ENCODE measurements around the gene CHMP5. TPM values are rescaled to one million over a fixed set of nuclear protein-coding genes. Genes with fewer than 3 reads are reported as not detected.

The CHMP5 gene
- total RNA-seq, 1 experiment from 2014 or later = 153 TPM

DNA sequence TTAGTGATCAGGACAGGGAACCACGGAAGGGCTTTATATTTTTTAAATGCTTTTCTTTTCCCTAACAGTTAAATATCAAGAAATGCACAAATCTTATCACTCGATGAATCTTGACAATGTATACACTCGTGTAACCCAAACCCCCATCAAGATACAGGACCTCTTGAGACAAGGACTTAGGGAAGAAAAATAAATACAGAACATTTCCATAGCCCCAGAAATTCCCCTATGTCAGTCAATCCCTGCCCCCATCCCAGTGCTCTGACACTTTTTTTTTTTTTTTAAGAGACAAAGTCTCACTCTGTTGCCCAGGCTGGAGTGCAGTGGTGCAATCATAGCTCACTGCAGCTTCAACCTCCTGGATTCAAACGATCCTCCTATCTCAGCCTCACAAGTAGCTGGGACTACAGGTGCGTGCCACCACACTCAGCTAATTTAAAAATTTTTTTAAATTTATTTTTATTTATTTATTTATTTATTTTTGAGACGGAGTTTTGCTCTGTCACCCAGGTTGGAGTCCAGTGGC is 22.2 kb upstream of the CHMP5 start:
- DNase-seq (ENCODE audit: low spot score) = no peak

DNA sequence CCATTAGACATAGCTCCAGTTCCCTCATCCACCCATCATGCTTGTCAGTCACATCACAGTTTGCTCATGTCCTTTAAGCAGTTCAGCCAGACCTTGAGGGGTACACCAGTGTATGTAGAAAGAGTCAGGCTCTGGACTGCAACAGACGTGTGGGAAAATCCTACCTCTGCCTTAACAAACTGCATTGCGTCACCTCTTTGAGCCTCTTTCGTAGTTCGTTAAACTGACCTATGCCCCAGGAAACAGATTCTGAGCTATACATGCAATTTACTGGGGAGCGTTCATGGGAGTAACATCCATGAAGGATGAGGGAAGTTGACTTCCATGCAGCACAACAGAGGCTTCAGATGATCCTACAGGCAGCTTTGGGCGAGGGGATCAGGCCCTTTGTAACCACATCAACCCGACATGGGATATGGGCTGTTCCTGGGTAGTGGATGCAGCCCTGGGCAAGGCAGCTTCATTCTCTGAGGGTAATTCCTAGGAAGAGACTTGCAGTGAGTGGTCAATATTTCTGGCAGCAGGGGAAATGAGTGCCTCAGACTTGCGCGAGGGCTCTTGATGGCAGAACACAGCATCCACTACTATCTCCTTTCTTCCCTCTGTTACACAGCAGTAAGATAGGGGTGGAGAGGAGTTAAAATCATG is 20.6 kb upstream of the CHMP5 start:
- no peak for DNase-seq (ENCODE audit: low spot score)

DNA sequence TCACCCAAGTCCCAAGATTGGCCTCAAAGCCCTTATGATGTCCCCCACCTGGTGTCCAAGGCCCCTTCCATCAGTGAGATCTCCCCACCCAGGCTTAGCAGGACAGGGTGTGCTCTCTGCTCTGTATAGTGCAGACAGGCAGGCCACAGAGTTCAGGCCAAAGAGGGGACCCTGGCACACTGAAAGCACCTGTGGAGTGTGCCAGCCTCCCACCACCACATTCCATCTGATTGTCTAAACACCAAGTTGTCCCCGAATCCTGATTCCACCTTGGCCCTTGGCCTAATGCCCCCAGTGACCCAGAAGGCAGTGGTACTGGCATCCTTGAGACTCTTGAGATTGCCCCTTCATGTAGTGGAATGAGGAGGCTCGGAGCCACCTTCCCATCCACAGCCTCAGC is 19.5 kb upstream of the CHMP5 start:
- DNase-seq (ENCODE audit: low spot score) = no peak

DNA sequence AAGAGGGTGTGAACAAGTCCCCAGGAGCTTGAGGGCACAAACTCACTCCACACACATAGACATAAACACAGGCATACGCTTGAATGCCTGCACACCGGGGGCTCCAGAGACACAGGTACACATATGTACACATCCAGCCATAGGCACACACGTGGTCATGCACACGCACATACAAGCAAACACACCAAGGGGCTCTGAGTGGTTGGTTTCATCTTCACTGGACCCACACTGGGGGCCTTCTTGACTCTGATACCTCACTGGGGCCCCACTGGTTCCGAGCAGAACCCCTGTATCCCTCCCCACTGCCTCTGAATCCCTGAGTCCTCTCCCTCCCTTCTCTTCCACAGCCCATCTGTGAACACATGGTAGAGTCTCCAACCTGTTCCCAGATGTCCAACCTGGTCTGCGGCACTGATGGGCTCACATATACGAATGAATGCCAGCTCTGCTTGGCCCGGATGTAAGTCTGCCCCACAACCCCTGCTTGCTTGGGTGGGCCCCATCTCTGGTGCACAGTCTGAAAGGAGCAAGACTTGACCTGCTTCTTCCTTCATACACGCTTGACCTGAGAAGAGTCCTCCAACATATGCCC is 18.5 kb upstream of the CHMP5 start:
- DNase-seq (ENCODE audit: low spot score) = no peak

DNA sequence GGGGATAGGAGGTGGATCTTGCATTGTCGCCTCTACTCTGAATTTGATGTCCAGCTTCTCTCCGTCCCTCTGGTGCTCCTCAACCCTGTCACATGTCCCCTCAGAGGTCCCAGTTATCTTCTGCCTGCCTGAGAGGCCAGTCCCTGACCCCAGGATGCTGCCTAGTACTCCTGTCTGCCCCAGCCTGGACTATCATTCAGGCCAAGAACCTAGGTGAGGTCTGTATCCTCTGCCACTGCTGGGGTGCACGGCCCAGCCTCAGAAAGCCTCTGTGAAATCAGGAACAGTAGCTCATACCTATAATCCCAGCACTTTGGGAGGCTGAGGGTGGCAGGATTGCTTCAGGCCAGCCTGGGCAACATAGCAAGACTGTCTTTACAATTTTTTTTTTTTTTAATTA is 16.2 kb upstream of the CHMP5 start:
- no peak for DNase-seq (ENCODE audit: low spot score)

DNA sequence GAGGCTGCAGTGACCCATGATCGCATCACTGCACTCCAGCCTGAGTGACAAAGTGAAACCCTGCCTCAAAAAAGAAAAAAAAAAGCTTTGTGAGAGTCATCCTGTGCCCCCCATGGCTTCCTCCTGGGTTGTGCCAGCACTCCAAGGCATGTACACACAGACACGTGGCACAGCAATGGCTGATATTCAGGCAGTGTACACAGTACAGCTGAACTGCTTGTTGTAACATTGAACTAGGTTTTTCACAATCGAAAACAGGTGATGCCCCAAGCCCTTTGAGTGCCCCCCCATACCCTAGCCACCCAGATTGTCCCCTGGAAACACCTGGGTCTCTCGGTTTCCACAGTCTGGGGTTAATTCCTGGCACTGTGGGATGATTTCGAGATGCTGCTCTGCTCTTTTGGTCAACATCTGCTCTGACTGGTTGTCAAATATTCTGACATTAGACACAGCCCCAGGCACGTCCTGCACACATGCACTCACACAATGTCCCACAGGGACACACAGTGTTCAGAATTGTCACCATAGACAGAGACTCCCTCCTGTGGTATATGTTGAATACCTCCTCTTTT is 15.7 kb upstream of the CHMP5 start:
- DNase-seq (ENCODE audit: low spot score) = no peak

DNA sequence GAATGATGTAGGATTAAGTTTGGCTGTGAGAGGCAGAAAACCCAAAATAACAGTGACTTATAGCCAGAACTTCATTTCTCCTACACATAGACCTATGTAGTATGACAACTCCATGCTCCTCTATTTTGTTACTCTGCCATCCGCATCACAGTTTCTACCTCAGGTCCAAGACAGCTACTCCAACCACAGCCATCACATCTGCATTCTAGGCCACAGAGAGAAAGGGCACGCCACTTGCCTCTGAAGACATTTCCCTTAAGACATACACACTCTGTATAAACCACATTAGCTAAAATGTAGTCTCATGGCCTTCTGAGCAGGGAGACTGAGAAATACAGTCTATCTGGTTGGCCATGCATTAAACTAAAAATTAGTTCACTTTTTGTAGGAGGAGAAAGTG is 14.9 kb upstream of the CHMP5 start:
- DNase-seq (ENCODE audit: low spot score) = no peak

DNA sequence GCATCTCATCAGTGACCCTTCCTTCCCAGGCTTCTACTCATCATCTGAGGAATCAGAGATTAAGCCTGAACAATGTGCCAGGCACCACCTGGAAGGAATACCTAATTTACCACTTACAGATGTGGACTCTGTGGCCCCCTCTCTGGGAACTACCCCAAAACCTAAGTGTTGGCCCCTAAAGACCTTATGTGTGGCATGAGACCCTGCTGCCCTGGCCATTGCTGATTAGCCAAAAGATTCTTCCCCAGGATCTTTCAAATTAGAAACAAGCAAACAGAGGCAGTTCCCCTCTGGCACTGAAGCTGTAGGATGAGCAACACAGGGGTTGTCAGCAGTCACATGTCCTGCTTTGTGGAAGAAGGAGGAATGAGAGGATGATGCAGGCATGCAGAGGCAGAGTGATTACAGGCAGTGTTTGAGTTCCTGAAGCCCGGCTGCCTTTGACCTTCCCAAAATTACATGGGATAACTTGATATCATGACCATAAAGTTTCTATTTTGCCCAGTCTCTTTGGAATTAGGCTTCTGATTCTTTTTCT is 14.3 kb upstream of the CHMP5 start:
- DNase-seq (ENCODE audit: low spot score) = no peak

DNA sequence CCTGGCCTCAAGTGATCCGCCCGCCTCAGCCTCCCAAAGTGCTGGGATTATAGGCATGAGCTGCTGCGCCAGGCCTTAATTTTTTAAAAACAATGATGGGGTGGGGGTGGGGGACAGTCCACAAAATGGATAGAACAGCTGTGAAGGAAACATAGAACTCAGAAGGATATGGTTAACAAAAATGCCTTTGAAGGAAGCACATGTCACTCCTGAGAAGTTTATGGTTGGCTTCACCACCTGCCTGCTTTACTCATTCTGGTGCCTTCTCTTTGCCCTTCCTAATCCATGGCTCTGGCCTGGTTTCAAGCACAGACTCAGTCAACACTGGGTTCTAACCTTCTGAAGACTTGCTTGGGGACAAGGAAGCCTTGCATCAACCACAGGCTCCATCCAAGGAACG is 10.6 kb upstream of the CHMP5 start:
- DNase-seq (ENCODE audit: low spot score) = no peak

DNA sequence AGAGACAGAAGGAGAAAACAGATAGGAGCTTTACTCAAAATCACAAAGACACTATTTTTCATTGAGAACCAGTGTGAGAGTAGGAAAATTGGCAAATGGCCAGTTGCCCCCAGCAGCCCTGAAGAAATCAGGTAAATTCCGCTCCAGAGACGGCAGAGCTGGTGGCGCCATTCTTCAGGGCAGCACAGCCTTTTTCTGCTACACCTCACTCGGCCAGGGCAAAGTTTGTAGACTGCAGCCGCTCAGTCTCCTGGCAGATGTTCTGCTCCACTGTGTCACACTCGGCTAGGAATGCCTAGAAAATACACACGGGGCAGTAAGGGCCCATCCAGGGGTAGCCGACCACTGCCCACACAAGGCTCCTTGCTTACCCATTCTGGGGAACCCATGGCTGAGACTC is 9.8 kb upstream of the CHMP5 start:
- no peak for DNase-seq (ENCODE audit: low spot score)

DNA sequence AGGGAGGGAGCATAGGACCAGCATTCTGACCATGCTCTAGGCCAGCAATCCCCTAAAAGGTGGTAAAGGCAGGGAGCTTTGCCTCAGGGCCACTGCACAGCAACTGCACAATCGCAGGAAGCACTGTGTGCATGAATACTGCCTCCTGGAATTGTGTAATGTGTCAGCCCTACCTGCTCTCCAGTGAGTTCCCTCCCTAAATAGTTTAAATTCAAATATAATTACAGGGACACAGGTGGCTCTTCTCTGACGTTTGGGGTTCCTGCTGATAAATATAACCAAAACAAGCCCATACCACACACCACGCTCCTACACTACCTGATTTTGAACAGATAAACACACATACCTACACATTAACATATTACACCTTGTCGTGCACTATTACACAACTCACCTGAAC is 9.4 kb upstream of the CHMP5 start:
- DNase-seq (ENCODE audit: low spot score) = no peak

DNA sequence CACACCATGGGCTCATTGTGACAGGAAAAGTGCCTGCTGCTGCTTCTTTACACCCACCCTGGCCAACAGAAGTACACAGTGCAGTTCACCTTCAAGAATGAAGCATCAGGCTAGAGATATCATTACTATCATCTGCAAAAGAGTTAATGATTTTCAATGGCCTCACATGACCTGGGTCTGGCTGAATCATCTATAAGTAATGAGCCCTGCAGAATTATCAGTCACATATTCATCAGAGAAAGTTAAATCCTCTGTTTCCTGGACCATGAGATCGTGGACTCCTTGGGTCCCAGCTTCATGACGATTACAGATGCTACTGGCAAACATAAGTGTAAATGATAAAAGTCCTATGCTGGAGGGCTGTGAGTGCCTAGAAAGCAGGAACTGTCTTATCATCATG is 8.6 kb upstream of the CHMP5 start:
- no peak for DNase-seq (ENCODE audit: low spot score)

DNA sequence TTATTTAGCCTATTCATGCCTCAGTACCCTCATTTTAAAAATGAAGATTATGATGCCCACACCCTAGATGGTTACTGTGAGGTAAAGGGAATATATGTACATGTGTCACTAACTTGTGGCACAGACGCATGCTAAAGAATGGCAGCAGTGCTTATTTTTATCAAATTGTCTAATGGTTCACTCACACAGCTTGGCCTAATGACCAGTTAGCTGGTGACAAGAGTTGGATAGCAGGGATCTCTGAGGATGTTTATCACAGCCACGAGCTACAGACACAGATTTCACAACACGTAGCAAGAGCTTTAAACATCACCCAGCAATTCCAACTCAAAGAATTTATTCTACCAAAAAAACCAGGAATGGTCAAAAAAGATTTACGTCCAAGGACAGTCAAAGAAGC is 7.6 kb upstream of the CHMP5 start:
- no peak for DNase-seq (ENCODE audit: low spot score)

DNA sequence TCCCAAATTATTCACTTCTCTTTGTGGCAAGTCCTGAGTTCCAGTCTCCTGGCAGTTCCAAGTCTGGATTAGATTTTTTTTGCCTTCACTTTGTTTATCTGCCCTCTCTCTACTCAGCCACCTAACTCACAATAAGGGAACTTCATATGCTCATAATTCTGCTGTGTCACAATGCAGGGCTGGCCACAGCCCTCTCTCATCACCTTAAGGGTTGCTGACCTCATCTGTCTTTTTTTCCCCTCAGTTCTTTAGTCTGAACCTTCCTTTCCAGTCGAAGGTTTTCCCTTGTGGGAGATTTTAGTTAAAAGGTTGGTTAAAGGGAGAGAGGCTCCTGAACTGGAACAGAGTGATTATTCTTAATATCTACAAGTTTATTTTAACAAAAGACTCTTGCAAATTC is 4.5 kb upstream of the CHMP5 start:
- no peak for DNase-seq (ENCODE audit: low spot score)

DNA sequence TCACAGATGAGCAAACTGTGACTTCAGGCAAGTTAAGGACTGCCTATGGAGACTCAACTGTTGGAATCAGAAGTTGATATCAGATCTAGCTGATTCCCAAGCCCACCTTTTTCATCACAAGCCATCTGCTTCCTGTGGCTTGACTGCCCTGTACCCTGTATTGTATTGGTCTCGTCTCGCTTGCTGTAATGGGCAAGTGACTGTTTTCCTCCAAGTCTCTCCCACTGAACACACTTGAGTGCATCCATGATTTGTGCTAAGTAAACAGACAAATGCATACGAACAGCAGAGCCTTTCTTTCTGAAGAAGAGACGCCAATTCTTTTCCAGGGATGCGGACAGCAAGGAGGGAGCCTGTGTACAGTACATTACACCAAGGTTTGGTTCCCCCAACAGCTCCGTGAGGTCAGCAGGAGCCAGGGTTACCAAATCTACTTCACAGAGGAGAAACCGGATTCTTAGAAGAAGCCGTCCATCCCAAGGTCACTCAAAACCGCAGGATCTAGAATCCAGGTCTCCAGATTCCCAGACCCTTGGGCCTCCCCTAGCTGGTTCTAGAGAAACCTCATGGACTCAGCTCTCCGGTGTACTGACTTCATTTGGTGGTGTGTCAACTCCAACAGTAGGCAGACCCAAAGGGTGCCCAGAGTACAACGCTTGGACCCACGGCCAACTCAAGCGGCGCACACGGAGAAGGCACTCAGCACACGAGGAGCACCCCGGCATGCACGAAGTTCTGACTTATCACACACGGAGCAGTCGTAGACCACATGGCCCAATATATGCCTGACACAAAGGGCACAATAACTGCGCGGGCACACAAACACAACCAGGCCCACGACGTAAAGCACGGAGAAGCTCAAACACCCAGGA is 1.5 kb upstream of the CHMP5 start:
- DNase-seq (ENCODE audit: low spot score) = no peak

DNA sequence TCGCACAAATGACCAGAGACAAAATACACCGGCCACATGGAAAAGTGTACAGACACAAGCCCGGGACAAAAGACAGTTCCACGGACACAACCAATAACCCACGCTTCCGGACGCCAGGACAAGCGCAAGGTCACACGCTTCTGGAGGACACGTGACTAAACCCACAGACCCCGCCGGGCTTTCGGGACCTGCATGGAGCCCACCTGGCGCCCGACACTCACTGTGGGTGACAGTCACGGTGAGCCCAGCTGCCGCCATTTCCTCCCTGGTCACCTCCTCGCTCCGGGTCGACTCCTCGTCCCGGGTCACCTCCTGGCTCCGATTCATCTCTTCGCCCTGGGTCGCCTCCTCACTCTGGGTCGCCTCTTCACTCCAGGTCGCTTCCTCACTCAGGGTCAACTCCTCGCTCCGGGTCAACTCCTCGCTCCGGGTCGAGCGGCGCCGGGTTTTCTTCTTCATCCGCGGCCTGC is 811 bp upstream of the CHMP5 start:
- no peak for DNase-seq (ENCODE audit: low spot score)

DNA sequence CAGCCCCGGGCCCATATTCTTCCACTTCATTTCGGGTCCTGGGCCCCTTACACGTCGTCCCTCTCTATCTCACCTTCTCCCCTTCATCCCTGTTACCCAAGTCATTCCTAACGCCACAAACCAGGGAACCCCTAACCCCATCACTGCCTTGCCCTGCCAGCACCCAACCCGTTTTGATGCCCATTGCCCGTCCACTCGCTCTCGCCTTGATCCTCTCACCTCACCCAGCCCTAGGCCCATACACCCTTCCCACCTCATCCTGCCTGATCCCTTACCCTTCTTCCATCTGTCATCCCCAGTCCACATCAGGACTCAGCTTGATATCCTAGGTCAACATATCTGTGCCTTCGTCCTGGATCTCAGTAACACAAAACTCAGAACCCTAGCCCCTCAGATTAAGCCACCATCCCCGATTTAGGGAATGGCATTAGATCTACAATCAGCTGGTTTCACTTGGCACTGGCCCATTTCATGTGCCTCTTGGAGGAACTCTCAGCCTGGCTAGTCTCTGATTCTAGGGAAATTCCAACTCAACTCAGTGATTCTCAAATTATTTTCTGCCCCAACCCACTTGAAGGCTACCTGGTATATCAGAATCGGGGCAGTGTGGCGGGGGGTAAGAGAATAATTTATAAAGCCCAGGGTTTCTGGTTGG is 489 bp downstream of the CHMP5 start:
- DNase-seq (ENCODE audit: low spot score) = no peak

DNA sequence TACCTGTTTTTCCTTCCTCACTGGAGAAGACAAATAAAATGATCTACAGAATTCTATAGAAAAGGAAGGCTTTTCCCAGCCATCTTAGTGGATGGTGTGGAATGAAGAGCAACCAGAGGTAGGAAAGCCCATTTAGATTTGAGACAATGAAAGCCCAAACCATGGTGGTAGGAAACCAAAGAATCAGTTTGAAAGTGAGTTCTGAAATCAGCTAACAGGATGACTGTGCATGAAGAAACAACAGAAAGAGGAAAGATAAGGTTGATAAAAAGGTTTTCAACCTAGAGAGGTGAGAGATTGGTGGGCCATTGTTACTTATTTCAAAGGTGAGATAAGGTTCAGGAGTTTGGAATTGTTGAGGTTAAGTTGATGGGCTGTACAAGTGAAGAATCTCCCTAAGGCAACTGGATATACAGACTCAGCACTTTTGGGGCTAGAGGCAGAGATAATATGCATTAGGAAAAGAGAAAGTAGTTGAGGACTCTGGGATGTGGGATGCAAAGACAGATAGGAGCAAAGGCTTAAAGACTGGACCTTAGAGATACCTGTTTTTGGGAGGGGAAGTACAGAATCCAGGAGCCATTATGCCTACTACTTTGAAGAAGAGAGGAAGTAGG is 2.4 kb downstream of the CHMP5 start:
- DNase-seq (ENCODE audit: low spot score) = no peak

DNA sequence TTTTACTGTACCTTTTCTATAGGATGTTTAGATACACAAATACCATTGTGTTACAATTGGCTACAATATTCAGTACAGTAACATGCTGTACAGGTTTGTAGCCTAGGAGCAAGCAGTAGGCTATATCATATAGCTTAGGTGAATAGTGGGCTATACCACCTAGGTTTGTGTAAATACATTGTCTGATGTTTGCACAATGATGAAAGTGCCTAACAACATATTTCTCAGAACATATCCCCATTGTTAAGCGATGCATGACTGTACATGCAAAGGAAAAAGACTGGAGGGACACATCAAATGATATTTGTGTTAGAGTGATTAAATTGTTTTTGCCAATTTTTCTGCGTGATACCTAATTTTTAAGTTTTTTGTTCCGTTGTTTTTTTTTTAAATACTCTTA is 5.3 kb downstream of the CHMP5 start:
- no peak for DNase-seq (ENCODE audit: low spot score)

DNA sequence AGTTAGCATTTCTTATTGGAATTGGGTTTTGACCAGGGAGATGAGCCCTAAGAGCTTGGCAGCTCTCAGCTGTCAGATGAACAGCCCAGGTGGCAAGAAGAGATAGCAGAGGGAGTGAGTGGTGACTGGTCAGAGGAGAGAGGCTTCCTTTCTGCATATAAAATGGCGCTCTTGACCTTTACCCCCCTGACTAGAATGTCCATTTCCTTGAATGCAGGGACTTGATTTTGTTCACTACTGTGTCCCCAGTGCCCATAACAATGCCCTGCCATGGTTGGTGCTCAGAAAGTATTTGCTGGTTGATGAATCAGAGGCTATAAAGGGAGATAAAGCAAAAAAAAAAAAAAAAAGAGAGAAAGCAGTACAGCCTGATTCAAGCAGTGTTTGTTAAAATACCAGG is 7.2 kb downstream of the CHMP5 start:
- DNase-seq (ENCODE audit: low spot score) = no peak

Data from A172 (cell line).